ENCODE measurements around the gene ARL6IP5.
A peak's percentile ranks its signal among the peaks of the same experiment; 100 is the strongest.

ARL6IP5 gene, protein sequence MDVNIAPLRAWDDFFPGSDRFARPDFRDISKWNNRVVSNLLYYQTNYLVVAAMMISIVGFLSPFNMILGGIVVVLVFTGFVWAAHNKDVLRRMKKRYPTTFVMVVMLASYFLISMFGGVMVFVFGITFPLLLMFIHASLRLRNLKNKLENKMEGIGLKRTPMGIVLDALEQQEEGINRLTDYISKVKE

GRCh38 chr3:69084326-69085167 is at the start of gene ARL6IP5:
TSS of gene ARL6IP5 (plus strand) at chr3:69084937. CDS start at chr3:69085048, 111 bp downstream.
- no peak for TF ChIP-seq ZC3H10 (CRISPR knock-in tag; IDR thresholded peaks at IDR 0.05)
- TF ChIP-seq TCF4 (CRISPR knock-in tag; IDR thresholded peaks at IDR 0.05; ENCODE audit: borderline replicate concordance) = no peak
- no peak for TF ChIP-seq ZNF8 (CRISPR knock-in tag; IDR thresholded peaks at IDR 0.05)
- TF ChIP-seq ISL1 (CRISPR knock-in tag; IDR thresholded peaks at IDR 0.05) = no peak
- TF ChIP-seq, protein P1, sequence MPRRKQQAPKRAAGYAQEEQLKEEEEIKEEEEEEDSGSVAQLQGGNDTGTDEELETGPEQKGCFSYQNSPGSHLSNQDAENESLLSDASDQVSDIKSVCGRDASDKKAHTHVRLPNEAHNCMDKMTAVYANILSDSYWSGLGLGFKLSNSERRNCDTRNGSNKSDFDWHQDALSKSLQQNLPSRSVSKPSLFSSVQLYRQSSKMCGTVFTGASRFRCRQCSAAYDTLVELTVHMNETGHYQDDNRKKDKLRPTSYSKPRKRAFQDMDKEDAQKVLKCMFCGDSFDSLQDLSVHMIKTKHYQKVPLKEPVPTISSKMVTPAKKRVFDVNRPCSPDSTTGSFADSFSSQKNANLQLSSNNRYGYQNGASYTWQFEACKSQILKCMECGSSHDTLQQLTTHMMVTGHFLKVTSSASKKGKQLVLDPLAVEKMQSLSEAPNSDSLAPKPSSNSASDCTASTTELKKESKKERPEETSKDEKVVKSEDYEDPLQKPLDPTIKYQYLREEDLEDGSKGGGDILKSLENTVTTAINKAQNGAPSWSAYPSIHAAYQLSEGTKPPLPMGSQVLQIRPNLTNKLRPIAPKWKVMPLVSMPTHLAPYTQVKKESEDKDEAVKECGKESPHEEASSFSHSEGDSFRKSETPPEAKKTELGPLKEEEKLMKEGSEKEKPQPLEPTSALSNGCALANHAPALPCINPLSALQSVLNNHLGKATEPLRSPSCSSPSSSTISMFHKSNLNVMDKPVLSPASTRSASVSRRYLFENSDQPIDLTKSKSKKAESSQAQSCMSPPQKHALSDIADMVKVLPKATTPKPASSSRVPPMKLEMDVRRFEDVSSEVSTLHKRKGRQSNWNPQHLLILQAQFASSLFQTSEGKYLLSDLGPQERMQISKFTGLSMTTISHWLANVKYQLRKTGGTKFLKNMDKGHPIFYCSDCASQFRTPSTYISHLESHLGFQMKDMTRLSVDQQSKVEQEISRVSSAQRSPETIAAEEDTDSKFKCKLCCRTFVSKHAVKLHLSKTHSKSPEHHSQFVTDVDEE (CRISPR knock-in tag; IDR thresholded peaks at IDR 0.05) = no peak
- no peak for TF ChIP-seq ESRRG (CRISPR knock-in tag; IDR thresholded peaks at IDR 0.05)
- TF ChIP-seq, protein P2, sequence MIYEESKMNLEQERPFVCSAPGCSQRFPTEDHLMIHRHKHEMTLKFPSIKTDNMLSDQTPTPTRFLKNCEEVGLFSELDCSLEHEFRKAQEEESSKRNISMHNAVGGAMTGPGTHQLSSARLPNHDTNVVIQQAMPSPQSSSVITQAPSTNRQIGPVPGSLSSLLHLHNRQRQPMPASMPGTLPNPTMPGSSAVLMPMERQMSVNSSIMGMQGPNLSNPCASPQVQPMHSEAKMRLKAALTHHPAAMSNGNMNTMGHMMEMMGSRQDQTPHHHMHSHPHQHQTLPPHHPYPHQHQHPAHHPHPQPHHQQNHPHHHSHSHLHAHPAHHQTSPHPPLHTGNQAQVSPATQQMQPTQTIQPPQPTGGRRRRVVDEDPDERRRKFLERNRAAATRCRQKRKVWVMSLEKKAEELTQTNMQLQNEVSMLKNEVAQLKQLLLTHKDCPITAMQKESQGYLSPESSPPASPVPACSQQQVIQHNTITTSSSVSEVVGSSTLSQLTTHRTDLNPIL (CRISPR knock-in tag; IDR thresholded peaks at IDR 0.05; ENCODE audit: low read depth) = no peak
- TF ChIP-seq, protein P3, sequence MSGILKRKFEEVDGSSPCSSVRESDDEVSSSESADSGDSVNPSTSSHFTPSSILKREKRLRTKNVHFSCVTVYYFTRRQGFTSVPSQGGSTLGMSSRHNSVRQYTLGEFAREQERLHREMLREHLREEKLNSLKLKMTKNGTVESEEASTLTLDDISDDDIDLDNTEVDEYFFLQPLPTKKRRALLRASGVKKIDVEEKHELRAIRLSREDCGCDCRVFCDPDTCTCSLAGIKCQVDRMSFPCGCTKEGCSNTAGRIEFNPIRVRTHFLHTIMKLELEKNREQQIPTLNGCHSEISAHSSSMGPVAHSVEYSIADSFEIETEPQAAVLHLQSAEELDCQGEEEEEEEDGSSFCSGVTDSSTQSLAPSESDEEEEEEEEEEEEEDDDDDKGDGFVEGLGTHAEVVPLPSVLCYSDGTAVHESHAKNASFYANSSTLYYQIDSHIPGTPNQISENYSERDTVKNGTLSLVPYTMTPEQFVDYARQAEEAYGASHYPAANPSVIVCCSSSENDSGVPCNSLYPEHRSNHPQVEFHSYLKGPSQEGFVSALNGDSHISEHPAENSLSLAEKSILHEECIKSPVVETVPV (CRISPR knock-in tag; IDR thresholded peaks at IDR 0.05) = no peak
- TF ChIP-seq TOX (CRISPR knock-in tag; IDR thresholded peaks at IDR 0.05; ENCODE audit: borderline replicate concordance) = no peak
- TF ChIP-seq RARB (CRISPR knock-in tag; IDR thresholded peaks at IDR 0.05) = no peak
- TF ChIP-seq BACH2 (CRISPR knock-in tag; IDR thresholded peaks at IDR 0.05; ENCODE audit: borderline replicate concordance) = no peak
- no peak for TF ChIP-seq CSDC2 (CRISPR knock-in tag; IDR thresholded peaks at IDR 0.05)
- TF ChIP-seq SNAI2 (CRISPR knock-in tag; IDR thresholded peaks at IDR 0.05) = no peak
- TF ChIP-seq ZNF565 (CRISPR knock-in tag; conservative IDR thresholded peaks at IDR 0.05; ENCODE audit: low read depth) = no peak
- TF ChIP-seq ARNTL (CRISPR knock-in tag; IDR thresholded peaks at IDR 0.05; ENCODE audit: borderline replicate concordance, low read depth) = no peak
- TF ChIP-seq GLIS3 (CRISPR knock-in tag; IDR thresholded peaks at IDR 0.05) = no peak
- TF ChIP-seq, protein P4, sequence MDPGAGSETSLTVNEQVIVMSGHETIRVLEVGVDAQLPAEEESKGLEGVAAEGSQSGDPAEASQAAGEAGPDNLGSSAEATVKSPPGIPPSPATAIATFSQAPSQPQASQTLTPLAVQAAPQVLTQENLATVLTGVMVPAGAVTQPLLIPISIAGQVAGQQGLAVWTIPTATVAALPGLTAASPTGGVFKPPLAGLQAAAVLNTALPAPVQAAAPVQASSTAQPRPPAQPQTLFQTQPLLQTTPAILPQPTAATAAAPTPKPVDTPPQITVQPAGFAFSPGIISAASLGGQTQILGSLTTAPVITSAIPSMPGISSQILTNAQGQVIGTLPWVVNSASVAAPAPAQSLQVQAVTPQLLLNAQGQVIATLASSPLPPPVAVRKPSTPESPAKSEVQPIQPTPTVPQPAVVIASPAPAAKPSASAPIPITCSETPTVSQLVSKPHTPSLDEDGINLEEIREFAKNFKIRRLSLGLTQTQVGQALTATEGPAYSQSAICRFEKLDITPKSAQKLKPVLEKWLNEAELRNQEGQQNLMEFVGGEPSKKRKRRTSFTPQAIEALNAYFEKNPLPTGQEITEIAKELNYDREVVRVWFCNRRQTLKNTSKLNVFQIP (CRISPR knock-in tag; IDR thresholded peaks at IDR 0.05; ENCODE audit: borderline replicate concordance, low read depth) = no peak
- ATAC-seq = peak; percentile 70

GRCh38 chr3:69044608-69045007 is 40.1 kb upstream of the ARL6IP5 start:
- no peak for ATAC-seq
- no peak for TF ChIP-seq OSR1 (CRISPR knock-in tag; IDR thresholded peaks at IDR 0.05)
- TF ChIP-seq CSDC2 (CRISPR knock-in tag; IDR thresholded peaks at IDR 0.05) = no peak

DNA sequence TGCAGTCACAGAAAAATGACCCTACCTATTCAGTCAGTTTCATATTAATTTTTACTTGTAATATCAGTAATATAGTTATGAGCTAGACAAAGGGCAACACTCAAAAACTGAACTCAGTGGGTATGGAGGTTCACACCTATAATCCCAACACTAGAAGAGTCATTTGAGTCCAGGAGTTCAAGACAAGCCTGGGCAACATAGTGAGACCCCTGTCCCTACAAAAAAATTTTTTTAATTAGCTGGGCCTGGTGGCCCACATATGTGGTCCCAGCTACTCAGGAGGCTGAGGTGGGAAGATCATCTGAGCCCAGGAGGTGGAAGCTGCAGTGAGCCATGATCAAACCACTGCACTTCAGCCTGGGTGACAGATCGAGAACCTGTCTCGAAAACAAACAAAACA is 35.7 kb upstream of the ARL6IP5 start:
- TF ChIP-seq, protein P4 (CRISPR knock-in tag; IDR thresholded peaks at IDR 0.05; ENCODE audit: borderline replicate concordance, low read depth) = no peak
- no peak for TF ChIP-seq TCF4 (CRISPR knock-in tag; IDR thresholded peaks at IDR 0.05; ENCODE audit: borderline replicate concordance)
- no peak for TF ChIP-seq ARNTL (CRISPR knock-in tag; IDR thresholded peaks at IDR 0.05; ENCODE audit: borderline replicate concordance, low read depth)
- no peak for TF ChIP-seq SNAI2 (CRISPR knock-in tag; IDR thresholded peaks at IDR 0.05)
- TF ChIP-seq, protein P2 (CRISPR knock-in tag; IDR thresholded peaks at IDR 0.05; ENCODE audit: low read depth) = no peak
- TF ChIP-seq ISL1 (CRISPR knock-in tag; IDR thresholded peaks at IDR 0.05) = no peak
- TF ChIP-seq PATZ1 (CRISPR knock-in tag; IDR thresholded peaks at IDR 0.05; ENCODE audit: borderline replicate concordance) = no peak
- no peak for TF ChIP-seq ZC3H10 (CRISPR knock-in tag; IDR thresholded peaks at IDR 0.05)
- TF ChIP-seq OSR1 (CRISPR knock-in tag; IDR thresholded peaks at IDR 0.05) = no peak
- no peak for ATAC-seq

All from SK-N-SH treated with all-trans-retinoic acid at 6 μM for 48 hours (cell line).